NCI-H510A treated with DMSO at 0.1 percent for 48 hours (cell line): ENCODE data around the gene MAP2K6.

Experiments
- DNase-seq: peaks from one replicate; lab custom pipeline; 2025; lab: John Stamatoyannopoulos, UW

MAP2K6 gene

DNA sequence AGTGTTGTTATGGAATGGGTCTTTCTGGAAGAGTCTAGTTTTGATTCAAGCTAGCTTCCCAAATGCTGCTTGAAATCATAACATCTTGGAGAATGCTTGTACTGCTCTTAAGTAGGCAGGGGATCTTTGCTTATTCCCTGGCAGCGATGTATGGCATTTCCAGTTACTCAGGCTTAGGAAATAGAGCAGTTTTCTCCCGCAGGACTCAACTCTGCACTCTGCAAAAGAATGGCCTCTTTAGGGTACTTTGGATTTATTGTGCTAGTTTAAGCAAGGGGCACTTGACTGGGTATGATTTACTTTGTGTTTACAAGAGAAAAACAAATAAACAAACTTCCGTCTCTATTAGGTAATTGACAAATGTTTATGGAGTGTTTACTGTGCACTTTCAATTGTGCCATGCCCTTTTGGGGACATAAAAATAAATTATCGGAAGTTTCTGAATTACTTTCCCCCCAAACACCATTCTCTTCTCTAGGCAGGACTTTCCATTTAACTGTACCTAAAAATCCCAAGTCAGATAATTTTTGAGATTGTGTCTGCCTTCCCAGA, 164.0 kb downstream of the MAP2K6 start:
- no peak for DNase-seq

DNA sequence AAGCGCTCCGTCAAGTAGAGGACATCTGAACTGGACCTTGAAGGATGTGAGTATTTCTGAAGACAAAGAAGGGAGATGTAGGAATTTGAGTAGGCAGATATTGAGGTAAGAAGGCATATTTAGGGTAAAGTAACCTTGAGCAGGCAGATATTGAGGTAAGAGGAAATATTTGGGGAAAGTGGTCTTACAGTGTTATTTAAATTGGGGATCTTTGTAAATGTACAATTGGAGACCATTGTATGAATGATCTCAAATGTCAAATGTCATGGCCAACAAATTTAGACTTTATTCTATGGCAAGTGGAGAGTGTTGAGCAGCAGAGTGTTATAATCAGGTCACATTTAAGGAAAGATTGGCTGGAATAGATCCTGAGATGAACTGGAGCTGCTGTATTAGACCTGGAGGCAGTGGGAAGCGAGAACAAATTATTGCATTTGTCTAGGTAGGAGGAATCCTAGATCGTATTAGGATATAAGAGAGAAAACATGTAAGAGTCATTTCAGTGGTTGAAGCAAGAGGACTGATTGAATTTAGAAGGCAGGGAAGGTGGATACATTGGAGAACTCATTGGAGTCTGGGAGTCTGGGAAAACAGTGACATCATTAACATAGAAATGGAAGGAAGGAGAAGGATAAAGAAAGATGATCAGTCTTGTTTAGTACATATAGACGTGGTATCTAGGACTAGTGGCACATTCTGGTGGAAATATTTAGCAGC, 165.6 kb downstream of the MAP2K6 start:
- no peak for DNase-seq

- DNase-seq = no peak
Measured at GRCh38 chr17:69581061-69581961, 166.8 kb downstream of the MAP2K6 start.

DNA sequence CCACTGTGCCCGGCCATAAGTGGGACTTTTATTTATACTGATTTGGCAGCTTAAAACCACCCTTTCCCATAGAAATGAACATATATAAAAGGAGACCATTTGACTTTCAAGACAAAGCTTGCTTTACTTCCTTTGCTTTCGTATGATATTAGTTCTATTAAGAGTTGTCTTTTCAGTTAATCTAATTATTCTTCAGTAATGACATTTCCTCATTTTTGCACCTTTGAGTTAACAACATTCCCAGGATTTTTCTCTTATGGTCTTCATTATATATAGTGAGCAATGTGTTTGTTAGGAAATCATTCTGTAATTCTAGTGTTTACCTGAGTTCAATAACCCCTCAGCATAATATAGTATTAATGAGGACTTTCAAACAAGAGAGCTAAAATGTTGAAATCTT, 173.8 kb downstream of the MAP2K6 start:
- no peak for DNase-seq

DNA sequence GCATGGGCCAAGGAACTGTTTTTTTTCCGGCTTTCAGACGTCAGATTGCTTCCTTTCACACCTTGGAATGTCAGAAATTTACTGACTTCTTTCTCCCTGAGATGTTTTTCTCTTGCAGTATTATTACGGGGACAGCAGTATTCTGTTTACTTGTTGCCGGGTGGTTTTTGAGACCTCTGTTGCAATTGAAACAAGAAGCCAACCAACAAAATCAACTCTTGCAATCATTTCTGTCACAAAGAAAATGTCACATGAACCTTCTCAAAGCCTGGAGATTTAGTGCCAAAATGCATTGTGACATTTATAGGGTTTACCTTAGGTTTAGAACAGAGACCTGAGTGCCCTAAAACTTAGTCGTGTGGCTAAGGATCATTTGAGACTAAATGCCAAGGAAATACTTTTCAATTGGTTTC, 174.3 kb downstream of the MAP2K6 start:
- no peak for DNase-seq

- no peak for DNase-seq
Measured at GRCh38 chr17:69590671-69591070, 176.2 kb downstream of the MAP2K6 start.

GRCh38 chr17:69592692-69593350, 178.3 kb downstream of the MAP2K6 start:
- no peak for DNase-seq

DNA sequence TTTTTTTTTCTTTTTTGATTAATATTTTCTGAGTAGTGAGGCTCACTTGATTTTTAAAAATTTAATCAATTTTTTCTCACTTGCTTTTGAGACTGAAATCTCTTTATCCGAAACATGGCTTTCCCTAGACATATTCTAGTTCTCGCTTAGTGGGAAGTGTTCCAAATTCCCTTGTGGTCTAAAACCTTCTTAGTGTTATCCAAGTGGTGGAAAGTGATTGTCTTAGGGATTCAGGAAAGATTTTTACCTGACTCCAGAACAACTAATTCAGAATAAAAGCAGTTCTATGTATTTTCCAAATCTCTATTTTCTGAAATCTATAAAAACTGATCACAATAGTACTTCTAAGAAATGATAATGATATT, 178.8 kb downstream of the MAP2K6 start:
- no peak for DNase-seq

DNA sequence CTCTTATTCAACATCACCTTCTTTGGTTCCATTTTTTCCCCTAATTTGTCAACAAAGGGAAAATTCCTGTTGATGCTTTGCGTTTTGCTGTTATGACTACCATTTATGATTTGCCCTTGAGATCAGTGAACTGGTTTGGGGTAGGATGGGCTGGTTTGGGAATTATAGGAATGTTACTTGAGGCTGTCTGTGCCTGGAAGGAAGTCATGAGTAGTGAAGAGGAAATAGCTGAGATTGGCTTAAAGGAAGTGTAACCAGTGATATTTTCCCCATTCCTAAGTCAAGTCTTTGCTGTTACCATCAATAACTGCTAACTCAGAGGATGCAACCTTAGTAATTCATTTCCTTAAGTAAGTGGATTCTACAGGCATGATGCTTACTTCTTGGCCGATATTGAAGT, 179.2 kb downstream of the MAP2K6 start:
- no peak for DNase-seq

DNA sequence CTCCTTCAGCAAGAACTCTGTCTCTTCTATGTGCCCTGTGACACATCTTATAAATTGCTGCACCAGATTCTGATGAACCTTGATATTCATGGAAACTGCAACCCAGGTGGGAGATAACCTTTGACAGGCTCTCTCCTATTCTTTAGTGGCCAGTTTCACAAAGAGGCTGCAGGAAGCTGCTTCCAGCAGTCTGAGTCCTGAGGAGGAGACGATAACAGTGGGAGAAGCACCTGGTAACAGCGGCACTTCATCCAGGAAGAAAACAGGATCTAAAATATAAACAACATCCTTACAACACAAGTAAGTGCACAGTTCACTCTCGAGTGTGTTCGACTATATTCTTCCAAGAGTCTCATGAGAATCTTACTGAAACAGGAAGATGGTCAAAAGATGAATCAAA, 180.1 kb downstream of the MAP2K6 start:
- DNase-seq = no peak

GRCh38 chr17:69596141-69596540, 181.6 kb downstream of the MAP2K6 start:
- no peak for DNase-seq

DNA sequence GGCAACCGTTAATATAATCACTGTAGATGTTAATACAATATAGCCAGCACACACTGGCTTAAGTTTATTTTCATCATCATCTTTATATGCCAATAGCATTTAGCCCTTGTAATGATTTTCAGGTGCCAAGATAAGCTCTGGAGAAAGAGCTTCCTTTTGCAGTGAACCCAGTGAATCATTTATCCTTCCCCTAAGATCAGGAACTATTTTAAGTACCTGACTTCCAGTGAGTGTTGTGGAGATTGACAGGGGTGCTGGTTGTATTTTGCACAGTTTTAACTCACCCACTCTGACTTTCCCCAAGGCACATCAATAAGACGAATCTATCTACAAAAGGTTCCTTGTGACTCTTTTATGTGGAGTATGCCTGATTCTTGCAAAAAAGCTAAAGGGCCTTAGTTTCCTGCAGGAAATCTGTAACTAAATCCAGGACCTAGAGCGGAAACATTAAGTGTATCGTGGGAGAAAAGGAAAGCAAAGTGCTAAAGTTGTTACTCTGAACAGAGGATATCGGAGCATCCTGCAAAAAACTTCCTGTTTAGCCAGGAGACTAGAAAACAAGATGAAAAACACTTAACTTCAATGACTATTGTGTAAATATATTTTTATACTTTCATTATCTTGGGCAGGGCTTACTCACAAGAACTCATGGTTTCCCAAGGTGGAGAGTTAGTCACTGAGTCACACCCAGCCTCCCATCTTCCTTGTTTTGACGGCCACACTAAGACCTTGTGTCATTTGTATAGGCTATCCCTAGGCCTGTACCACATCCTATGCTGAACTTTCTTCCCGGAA, 183.6 kb downstream of the MAP2K6 start:
- no peak for DNase-seq

DNA sequence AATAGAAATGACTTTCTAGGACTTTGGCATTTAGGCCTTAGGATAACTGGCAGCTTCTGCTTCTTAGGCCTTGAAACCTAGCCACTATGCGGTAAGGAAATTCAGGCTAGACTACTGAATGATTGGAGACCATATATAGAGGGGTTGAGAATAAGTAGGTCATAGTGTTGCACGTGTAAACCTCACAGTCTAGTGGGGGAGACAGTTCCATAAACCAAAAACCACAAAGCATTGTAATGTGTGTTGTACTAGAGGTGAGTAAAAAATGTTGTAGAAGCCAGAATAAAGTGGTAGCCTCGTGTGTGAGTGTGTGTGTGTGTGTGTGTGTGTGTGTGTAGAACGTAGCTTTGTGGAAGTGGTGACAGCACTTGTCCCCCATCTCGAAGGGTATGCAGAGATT, 188.5 kb downstream of the MAP2K6 start:
- DNase-seq = no peak
